Fibroblast of the aortic adventitia (primary cell): Measurements from ENCODE around the gene TECR. TPM values are rescaled to one million over a fixed set of nuclear protein-coding genes. Genes with fewer than 3 reads are reported as not detected.
"Not testable (repeated sequence)": the region's sequence is repeated elsewhere in the genome, so short reads cannot be mapped to it uniquely, and the experiment has no call there.

Experiments used
- DNase-seq: peaks from one replicate; pipeline ENCODE4 v3.0.0-alpha.2; 2010; ENCODE audit warnings: low read depth
- H3K4me3 ChIP-seq: 2 replicates; pipeline ENCODE4 v1.5.1; 2011; ENCODE audit warnings: low read depth, mild to moderate bottlenecking, control low read depth, low read length, moderate library complexity
- total RNA-seq: library from RNA; depleted of rRNA; stranded (reverse); fragments of >200 nt; gene quantifications from 2 replicates; pipeline ENCODE4 v1.2.3, GENCODE V29; 2012; ENCODE audit warnings: low replicate concordance
- TF ChIP-seq, protein P1 (sequence below): IDR thresholded peaks from 2 replicates; pipeline ENCODE4 v1.5.1; 2011; ENCODE audit warnings: mild to moderate bottlenecking, low read length, control low read depth, inconsistent platforms; ENCODE audit not compliant: insufficient read depth

The TECR gene
- total RNA-seq, 1 donor, result 41.8 TPM

DNA sequence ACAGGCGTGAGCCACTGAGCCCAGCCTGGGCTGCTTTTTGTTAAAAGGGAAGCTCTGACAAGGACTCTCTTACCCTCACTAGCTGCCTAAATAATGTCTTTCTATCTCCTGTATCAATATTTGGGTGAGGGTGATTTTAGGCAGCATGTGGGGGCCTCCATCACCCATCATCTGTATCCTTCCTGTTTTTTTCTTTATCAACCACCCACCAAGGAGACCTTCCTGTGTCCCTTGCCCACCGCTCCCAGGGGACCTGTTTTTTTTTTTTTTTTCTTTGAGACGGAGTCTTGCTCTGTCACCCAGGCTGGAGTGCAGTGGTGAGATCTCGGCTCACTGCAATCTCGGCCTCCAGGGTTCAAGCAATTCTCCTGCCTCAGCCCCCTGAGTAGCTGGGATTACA lies 47.9 kb downstream of the TECR start:
- H3K4me3 ChIP-seq, result no peak overlapping the region
- TF ChIP-seq, protein P1, sequence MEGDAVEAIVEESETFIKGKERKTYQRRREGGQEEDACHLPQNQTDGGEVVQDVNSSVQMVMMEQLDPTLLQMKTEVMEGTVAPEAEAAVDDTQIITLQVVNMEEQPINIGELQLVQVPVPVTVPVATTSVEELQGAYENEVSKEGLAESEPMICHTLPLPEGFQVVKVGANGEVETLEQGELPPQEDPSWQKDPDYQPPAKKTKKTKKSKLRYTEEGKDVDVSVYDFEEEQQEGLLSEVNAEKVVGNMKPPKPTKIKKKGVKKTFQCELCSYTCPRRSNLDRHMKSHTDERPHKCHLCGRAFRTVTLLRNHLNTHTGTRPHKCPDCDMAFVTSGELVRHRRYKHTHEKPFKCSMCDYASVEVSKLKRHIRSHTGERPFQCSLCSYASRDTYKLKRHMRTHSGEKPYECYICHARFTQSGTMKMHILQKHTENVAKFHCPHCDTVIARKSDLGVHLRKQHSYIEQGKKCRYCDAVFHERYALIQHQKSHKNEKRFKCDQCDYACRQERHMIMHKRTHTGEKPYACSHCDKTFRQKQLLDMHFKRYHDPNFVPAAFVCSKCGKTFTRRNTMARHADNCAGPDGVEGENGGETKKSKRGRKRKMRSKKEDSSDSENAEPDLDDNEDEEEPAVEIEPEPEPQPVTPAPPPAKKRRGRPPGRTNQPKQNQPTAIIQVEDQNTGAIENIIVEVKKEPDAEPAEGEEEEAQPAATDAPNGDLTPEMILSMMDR, result no peak
- DNase-seq, result no peak

DNA sequence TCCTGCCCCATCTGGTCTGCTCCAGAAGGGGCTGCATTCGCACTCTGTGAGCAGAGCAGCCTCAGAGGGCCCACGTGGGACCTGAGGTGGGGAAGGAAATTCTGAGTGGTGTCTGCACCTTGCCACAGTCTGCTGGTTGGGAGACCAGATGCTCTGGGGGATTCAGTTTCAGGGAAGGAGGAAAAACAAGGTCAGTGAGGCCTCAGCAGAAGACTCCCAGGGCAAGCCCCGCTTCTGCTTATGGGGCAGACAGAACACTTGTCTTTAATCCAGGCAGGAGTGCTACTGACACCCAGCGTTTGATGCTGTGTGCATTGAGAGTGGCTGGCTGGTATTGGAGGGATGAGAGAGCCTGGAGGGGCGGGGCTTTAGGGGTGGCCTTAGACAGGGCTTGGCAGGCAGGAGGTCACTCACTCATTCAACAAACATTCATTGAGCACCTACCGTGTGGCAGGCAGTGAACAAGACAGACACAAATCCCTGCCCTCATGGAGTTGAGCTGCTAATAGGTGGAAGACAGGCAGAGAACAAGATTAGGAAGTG lies 48.6 kb downstream of the TECR start:
- no peak overlapping the region for H3K4me3 ChIP-seq
- DNase-seq, result no peak
- TF ChIP-seq, protein P1, result no peak

DNA sequence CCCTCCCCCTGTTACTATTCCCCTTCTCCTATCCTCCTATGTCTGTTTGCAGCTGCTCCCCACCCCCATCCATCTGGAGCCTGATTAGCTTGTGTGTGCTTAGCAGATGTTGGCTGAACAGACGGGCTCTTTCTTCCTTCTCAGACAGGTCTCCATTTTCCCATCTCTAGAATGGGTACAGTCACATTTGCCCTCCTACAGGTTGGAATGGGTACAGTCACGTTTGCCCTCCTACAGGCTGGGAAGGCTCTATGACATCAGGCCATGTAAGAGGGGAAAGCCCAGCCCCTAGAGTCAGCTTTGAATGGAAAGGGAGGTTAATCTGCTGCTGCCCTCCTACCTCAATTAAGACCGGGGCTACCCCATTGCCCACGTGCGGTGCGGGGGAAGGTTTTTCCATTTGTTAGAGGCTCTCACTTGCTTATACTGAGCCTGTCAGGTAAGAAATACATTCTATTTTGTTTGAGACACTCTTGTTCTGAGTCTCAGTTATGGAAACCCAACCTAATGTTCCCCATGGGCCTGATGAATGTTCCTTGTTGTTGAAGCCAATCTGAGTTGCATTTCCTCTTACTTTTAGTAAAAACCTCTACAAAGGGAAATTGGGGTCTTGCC lies 51.3 kb downstream of the TECR start:
- DNase-seq, result no peak
- TF ChIP-seq, protein P1, result no peak
- no peak overlapping the region for H3K4me3 ChIP-seq

DNA sequence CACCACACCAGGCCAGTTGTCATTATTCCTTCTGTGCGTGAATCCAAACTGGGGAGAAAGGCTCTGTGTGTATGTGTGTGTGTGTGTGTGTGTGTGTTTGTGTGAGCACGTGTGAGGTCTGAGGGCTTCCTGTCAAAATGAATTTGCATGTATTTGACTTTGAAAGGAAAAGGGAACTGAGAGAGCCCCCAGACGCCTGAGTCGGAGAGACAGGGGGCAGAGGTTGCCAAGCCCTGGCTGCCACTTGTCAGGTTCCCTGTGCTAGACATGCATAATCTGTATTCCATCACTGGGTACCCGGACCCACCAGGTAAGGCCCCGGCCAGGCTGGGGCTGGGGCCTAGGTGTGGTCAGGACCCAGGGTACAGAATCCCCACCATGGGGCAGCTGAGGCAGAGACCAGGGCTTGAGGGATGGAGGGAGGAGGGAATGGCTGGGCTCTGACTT lies 53.5 kb downstream of the TECR start, which contains the start of gene CLEC17A:
Gene CLEC17A, plus strand, starts transcription at position 191 of the 447 bp plus-strand sequence. Its CDS starts 77 bp downstream, at position 268.
- TF ChIP-seq, protein P1, result no peak
- DNase-seq, result no peak
- H3K4me3 ChIP-seq, result no peak within 1 kb of the TSS

DNA sequence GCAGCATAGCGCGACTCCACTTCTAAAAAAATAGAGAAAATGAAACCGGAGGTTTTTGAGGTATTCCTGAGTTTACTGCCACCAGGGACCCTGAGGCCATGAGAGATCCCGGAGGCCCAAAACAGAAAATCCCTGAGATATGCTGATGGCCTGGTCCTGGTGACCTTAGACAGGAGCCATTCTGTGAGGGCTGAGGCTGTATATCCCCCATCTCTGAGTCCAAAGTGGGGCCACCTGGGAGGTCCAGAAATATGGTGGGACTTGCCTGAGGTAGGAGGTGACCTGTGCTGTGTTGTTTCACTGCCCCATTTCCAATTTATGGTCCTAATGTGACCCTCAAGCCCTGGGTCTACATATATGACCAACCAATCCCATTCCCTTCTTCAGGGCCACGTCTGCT lies 55.0 kb downstream of the TECR start:
- not testable (repeated sequence) for DNase-seq, H3K4me3 ChIP-seq

DNA sequence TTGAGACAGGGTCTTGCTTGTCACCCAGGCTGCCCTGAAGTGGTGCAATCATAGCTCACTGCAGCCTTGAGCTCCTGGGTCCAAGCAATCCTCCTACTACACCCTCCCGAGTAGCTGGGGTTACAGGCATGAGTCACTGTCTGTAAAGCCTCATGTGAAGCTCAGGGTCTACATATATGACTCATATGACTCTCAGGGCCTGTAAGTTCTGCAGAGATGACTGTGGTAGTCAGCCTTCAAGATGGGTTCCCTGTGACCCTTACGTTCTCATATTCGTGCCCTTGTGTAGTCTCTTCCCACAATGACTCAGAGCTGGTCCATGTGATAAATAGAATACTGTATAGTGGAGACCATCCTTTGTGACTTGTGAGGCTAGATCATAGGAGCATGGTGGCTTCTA lies 55.8 kb downstream of the TECR start:
- not testable (repeated sequence) for DNase-seq, H3K4me3 ChIP-seq

DNA sequence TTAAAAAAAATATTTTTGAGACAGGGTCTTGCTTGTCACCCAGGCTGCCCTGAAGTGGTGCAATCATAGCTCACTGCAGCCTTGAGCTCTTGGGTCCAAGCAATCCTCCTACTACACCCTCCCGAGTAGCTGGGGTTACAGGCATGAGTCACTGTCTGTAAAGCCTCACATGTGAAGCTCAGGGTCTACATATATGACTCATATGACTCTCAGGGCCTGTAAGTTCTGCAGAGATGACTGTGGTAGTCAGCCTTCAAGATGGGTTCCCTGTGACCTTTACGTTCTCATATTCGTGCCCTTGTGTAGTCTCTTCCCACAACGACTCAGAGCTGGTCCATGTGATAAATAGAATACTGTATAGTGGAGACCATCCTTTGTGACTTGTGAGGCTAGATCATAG lies 60.0 kb downstream of the TECR start:
- DNase-seq, H3K4me3 ChIP-seq: not testable (repeated sequence)

DNA sequence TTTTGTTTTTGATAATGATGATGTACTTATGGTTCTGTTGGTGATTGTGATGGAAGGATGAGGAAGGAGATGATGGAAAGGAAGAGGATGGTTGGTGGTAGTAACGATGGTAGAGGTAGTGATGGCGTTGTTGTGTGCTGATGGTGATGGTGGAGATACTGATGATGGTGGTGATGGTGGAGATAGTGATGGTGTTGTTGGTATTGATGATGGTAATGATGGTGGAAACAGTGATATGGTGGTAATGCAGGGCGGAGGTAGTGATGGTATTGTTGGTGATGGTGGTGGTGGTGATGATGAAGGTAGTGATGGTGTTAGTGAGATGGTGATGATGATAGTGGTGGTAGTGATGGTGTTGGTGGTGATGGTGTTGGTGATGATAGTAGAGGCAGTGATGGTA lies 66.2 kb downstream of the TECR start:
- TF ChIP-seq, protein P1, result no peak
- no peak overlapping the region for H3K4me3 ChIP-seq
- no peak for DNase-seq
